ENCODE results near the gene DNAJB14. TPM values are rescaled to one million over a fixed set of nuclear protein-coding genes. Genes with fewer than 3 reads are reported as not detected.

DNAJB14 gene
- total and polyA plus RNA-seq, 2 donors (not counting 3 experiments of a cell fraction or from before 2014, with no cell fraction given), result 9.2 to 56.7 TPM

- intact Hi-C loops (cut with micrococcal nuclease) (no loop called here), dilution Hi-C loops (cut with MboI; ENCODE audit: extremely low pct_ligation_motif_present, low sequenced_read_pairs) (no loop called here)
- H3K9me1 ChIP-seq (replicated peaks; ENCODE audit: control insufficient read depth, extremely low read depth, insufficient read depth, low read length), result no peaks in the 10 kb centered on the region
- no peak for FAIRE-seq
- no peak overlapping the region for H3K27ac ChIP-seq (ENCODE audit: insufficient read depth, low read depth, low read length)
- H3K4me3 ChIP-seq (replicated peaks in 1 of 3; ENCODE audit: insufficient read depth in 1 of 3, low read depth in 1 of 3, low read length in 3 of 3), result no peak overlapping the region
- no peaks in the 10 kb centered on the region for H3K36me3 ChIP-seq (ENCODE audit: control insufficient read depth in 2 of 2, extremely low read depth in 1 of 2, insufficient read depth in 2 of 2, low read length in 2 of 2)
- ChIA-PET CTCF (no interaction called here), POLR2A (no interaction called here)
- TF ChIP-seq MAX (IDR thresholded peaks at IDR 0.05; ENCODE audit: insufficient read depth, insufficient read length) (no peak), CTCF (IDR thresholded peaks at IDR 0.05; ENCODE audit: extremely low read depth in 1 of 2, insufficient read depth in 1 of 2, low read depth in 1 of 2, low read length in 2 of 2) (no peak), FOS (IDR thresholded peaks at IDR 0.05; ENCODE audit: borderline replicate concordance, insufficient read depth, low read length) (no peak), POLR2AphosphoS5 (IDR thresholded peaks at IDR 0.05; ENCODE audit: insufficient read depth, low read depth, low read length) (no peak), EZH2 (IDR thresholded peaks at IDR 0.05; ENCODE audit: borderline replicate concordance, low read depth, low read length, severe bottlenecking) (no peak), POLR2A (IDR thresholded peaks at IDR 0.05; ENCODE audit: low read depth, low read length) (no peak), GATA2 (IDR thresholded peaks at IDR 0.05; ENCODE audit: insufficient read depth, insufficient read length, low read depth, low read length) (no peak), JUN (IDR thresholded peaks at IDR 0.05; ENCODE audit: borderline replicate concordance, insufficient read depth, insufficient read length, low read depth) (no peak), MYC (IDR thresholded peaks at IDR 0.05; ENCODE audit: low read depth, low read length) (no peak)
- no peaks in the 10 kb centered on the region for H3K79me2 ChIP-seq (ENCODE audit: control insufficient read depth, insufficient read depth, low read length)
- no TSS peak for BruUV-seq (replicated peaks)
- no peaks in the 10 kb centered on the region for H4K20me1 ChIP-seq (replicated peaks; ENCODE audit: control insufficient read depth, extremely low read depth, insufficient read depth, low read length)
- no peaks in the 10 kb centered on the region for H3K9me3 ChIP-seq (replicated peaks; ENCODE audit: control insufficient read depth, insufficient read depth, low read length)
- H3K4me1 ChIP-seq (ENCODE audit: control insufficient read depth, extremely low read depth, insufficient read depth, low read length), result no peaks in the 10 kb centered on the region
- no peak for DNase-seq (ENCODE audit: low read depth, low spot score)
- peaks cover 1 to 4% of the 10 kb centered on the region in 2 experiments for H3K27me3 ChIP-seq (ENCODE audit: control insufficient read depth in 2 of 2, insufficient read depth in 2 of 2, low read length in 2 of 2)
- H3K4me2 ChIP-seq (ENCODE audit: insufficient read depth, low read length), result no peak overlapping the region
- no peak overlapping the region for H2AFZ ChIP-seq (ENCODE audit: low read depth, low read length)
- no peak overlapping the region for H3K9ac ChIP-seq (replicated peaks; ENCODE audit: extremely low read depth, insufficient read depth, low read length)
Observed at GRCh38 chr4:99857307-99857706, 89.1 kb downstream of the DNAJB14 start.

Data from endothelial cell of umbilical vein (primary cell).